OCI-LY7 (cell line): ENCODE results near the gene MPPED1.

Experiments used
- CTCF ChIP-seq: fragments of 200-600 bp; sonication (generic); conservative IDR thresholded peaks from 2 replicates; pipeline ENCODE4 v1.5.1; 2014; ENCODE audit warnings: mild to moderate bottlenecking, antibody characterized with exemption, low read length, moderate library complexity, mixed read lengths
- EZH2phosphoT487 ChIP-seq: fragments of 200-600 bp; sonication (generic); IDR thresholded peaks from 2 replicates; pipeline ENCODE4 v1.6.1; 2018; ENCODE audit warnings: low read depth, borderline replicate concordance, mild to moderate bottlenecking, mixed run types, antibody characterized with exemption, low read length, moderate library complexity, mixed read lengths

- TF ChIP-seq CTCF = no peak
- TF ChIP-seq EZH2phosphoT487 = no peak
These were observed 65.2 kb downstream of the MPPED1 start for GRCh38 chr22:43476751-43477725.
